Fibroblast of the conjunctiva (primary cell): ENCODE results near the gene VSTM4.

Experiments
- DNase-seq: peaks from one replicate; pipeline ENCODE4 v3.0.0-alpha.2; 2010; ENCODE audit warnings: low read depth

The VSTM4 gene

GRCh38 chr10:49141541-49142332 is 26.4 kb upstream of the VSTM4 start:
- DNase-seq = no peak

GRCh38 chr10:49140304-49141177 is 25.2 kb upstream of the VSTM4 start:
- no peak for DNase-seq

GRCh38 chr10:49139846-49140195 is 24.5 kb upstream of the VSTM4 start:
- no peak for DNase-seq

GRCh38 chr10:49139028-49139845 is 23.9 kb upstream of the VSTM4 start:
- no peak for DNase-seq

GRCh38 chr10:49138361-49138891 is 23.1 kb upstream of the VSTM4 start:
- no peak for DNase-seq

- no peak for DNase-seq
Observed at GRCh38 chr10:49136525-49136924, 21.2 kb upstream of the VSTM4 start.

GRCh38 chr10:49135575-49136313 is 20.4 kb upstream of the VSTM4 start:
- DNase-seq = no peak

- no peak for DNase-seq
Observed at GRCh38 chr10:49134327-49134726, 19.0 kb upstream of the VSTM4 start.

- DNase-seq = no peak
Observed at GRCh38 chr10:49133706-49134248, 18.5 kb upstream of the VSTM4 start, which contains the start of gene FAM170B. Gene FAM170B (minus strand): TSS chr10:49134021. CDS start chr10:49133918, 103 bp downstream.

GRCh38 chr10:49132362-49132737 is 17.0 kb upstream of the VSTM4 start:
- no peak for DNase-seq

- no peak for DNase-seq
Observed at GRCh38 chr10:49131507-49132361, 16.4 kb upstream of the VSTM4 start.

GRCh38 chr10:49129376-49129775 is 14.1 kb upstream of the VSTM4 start:
- no peak for DNase-seq

- DNase-seq = no peak
Observed at GRCh38 chr10:49128854-49129253, 13.5 kb upstream of the VSTM4 start.

- no peak for DNase-seq
Observed at GRCh38 chr10:49123981-49124950, 8.9 kb upstream of the VSTM4 start.

GRCh38 chr10:49120911-49121310 is 5.6 kb upstream of the VSTM4 start:
- DNase-seq = no peak

- no peak for DNase-seq
Observed at GRCh38 chr10:49119746-49120145, 4.4 kb upstream of the VSTM4 start.

- no peak for DNase-seq
Observed at GRCh38 chr10:49118430-49119074, 3.2 kb upstream of the VSTM4 start.

GRCh38 chr10:49117376-49118070 is 2.2 kb upstream of the VSTM4 start:
- DNase-seq = no peak
